ENCODE results near the gene MRPL28.
"Not testable (repeated sequence)": the region's sequence is repeated elsewhere in the genome, so short reads cannot be mapped to it uniquely, and the experiment has no call there.

GRCh38 chr16:378113-378820, 7.9 kb upstream of the MRPL28 start:
- not testable (repeated sequence) for TF ChIP-seq CTCF (IDR thresholded peaks at IDR 0.05; ENCODE audit: low read depth, low read length, poor library complexity, severe bottlenecking); EZH2phosphoT487 (IDR thresholded peaks at IDR 0.05; ENCODE audit: borderline replicate concordance, low read length)

All from DOHH2 (cell line).